K562 treated with DMSO at 1 percent for 24 hours (cell line): Measurements from ENCODE around the gene GAS2. TPM values are rescaled to one million over a fixed set of nuclear protein-coding genes. Genes with fewer than 3 reads are reported as not detected.

ENCODE experiments used
- total RNA-seq: library from RNA; unstranded; fragments of 300-600 nt; gene quantifications from 2 replicates; pipeline ENCODE4 v1.2.3, GENCODE V29; 2022; ENCODE audit warnings: low read depth; ENCODE audit not compliant: insufficient read depth

The GAS2 gene
- total RNA-seq = 2.4 TPM in 2 replicates

GRCh38 chr11:22666325-22666687 lies at the start of gene GAS2:
TSS of gene GAS2 (plus strand) at chr11:22666611. CDS start at chr11:22674870, 8,259 bp downstream.

GRCh38 chr11:22625448-22626287 lies 40.7 kb upstream of the GAS2 start, which contains the start of gene FANCF:
TSS of gene FANCF (minus strand) at chr11:22625823. CDS start at chr11:22625810, 13 bp downstream.

GRCh38 chr11:22829231-22830081 lies 163.0 kb downstream of the GAS2 start, which contains the start of gene SVIP:
TSS of gene SVIP (minus strand) at chr11:22829801. CDS start at chr11:22829748, 53 bp downstream.

GRCh38 chr11:22860241-22860640 lies 193.8 kb downstream of the GAS2 start, which contains the start of gene CCDC179:
TSS of gene CCDC179 (minus strand) at chr11:22860474. CDS start at chr11:22860421, 53 bp downstream.

Other genes starting within 250 kb of the GAS2 start
- 9.7 and 10.6 TPM in 2 replicates for gene FANCF, start 40.8 kb upstream of the GAS2 start, total RNA-seq
- 21.1 and 38.6 TPM in 2 replicates for gene SVIP, start 163.2 kb downstream of the GAS2 start, total RNA-seq
- gene CCDC179, start 193.9 kb downstream of the GAS2 start, total RNA-seq = not detected in 2 replicates